ENCODE measurements around the gene SMC3.

- TF ChIP-seq RAD21 (IDR thresholded peaks at IDR 0.05; ENCODE audit: low read depth) = no peak
- TF ChIP-seq EP300 (IDR thresholded peaks at IDR 0.05; ENCODE audit: borderline replicate concordance) = no peak
- no peak for TF ChIP-seq CREB1 (IDR thresholded peaks at IDR 0.05; ENCODE audit: low read depth)
- TF ChIP-seq CEBPB (IDR thresholded peaks at IDR 0.05) = no peak
- peak; percentile 57; the same call in 1 of the 2 replicates for TF ChIP-seq USF1 (IDR thresholded peaks at IDR 0.05)
Observed at GRCh38 chr10:110632591-110633215, 65.2 kb downstream of the SMC3 start.

All from Ishikawa (cell line).